Kidney capillary endothelial cell (primary cell): ENCODE data around the gene ANKRD44.

Experiments
- DNase-seq: peaks from one replicate; pipeline ENCODE4 v3.0.0-alpha.2; 2018; ENCODE audit warnings: low spot score

Gene ANKRD44

GRCh38 chr2:197286805-197287595 is 23.6 kb downstream of the ANKRD44 start:
- DNase-seq = no peak

GRCh38 chr2:197285361-197285760 is 25.2 kb downstream of the ANKRD44 start:
- no peak for DNase-seq

DNA sequence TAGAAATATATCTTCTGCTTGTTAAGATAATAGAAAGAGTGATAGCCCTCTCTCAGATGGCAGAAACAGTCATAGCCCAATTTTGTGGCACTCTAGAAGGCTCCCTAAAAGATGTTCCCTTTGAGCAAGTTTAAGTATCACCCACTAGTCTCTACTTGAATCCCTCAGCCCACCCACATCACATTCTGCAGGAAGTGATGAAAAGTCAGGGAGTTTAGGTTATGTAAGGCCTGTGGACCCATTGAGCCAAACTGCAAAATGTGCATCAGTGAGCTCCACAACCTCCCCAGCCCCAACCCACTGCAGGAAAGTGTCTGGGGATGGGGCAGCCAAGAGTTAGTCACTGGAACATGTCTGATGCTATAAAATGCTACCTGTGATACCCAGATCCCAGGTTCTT is 25.6 kb downstream of the ANKRD44 start:
- no peak for DNase-seq

- DNase-seq = no peak
Measured at GRCh38 chr2:197281421-197281820, 29.2 kb downstream of the ANKRD44 start.

DNA sequence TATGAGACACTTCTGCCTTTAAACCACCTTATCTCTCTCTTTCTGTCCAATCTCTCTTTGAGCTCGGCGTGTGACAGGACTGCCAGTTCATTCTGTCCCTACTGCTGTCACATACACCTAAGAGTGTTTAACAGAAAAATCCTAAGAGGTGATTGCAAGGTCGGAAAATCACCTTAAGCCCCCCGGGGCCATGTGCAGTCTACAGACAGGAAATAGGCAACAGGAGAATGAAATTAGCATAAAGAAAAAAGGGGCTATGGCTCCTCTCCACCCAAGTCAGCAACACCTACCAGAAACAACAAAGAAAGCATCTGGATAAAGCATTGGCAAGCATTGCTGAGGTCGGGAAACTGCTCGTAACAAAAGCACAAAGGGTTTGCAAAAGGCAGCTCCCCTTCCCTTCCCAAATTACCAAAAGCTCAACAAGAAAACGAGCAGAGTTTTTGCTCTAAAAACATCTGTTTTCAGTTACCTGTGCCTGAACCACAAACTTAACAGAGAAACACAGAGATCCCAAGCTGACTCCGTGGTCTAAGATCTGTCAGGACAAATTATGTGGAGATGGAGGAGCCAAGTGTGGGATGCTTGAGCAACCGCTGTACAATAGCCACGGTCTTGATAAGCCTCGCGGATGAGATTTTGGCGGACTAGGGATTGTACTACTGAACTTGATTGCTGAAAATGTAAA is 30.4 kb downstream of the ANKRD44 start:
- DNase-seq = no peak

GRCh38 chr2:197278799-197279763 is 31.5 kb downstream of the ANKRD44 start:
- no peak for DNase-seq

- DNase-seq = no peak
Measured at GRCh38 chr2:197277794-197278193, 32.8 kb downstream of the ANKRD44 start.

DNA sequence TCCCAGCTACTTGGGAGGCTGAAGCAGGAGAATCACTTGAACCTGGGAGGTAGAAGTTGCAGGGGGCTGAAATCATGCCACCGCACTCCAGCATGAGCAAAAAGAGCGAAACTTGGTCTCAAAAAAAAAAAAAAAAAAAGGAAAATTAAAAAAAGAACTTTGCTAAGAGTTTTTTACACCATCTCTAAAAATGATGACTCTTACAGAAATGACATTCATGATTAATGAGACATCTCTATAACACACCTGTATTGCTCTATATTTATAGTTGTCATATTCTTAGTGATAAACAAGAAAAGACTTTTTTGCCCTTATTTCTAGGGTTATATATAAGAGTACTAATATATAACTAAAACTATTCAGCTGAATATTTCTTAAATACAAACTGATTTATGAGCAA is 34.4 kb downstream of the ANKRD44 start:
- DNase-seq = no peak

DNA sequence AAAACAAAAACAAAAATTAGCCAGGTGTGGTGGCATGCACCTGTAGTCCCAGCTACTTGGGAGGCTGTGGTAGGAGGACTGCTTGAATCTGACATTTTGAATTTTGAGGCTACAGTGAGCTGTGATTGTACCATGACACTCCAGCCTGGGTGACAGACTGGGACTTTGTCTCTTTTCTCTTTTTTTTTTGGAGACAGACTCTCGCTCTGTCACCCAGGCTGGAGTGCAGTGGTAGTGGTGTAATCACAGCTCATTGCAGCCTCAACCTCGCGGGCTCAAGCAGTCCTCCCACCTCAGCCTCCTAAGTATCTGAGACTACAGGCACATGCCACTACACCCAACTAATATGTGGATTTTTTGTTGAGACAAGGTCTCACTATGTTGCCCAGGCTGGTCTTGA is 35.6 kb downstream of the ANKRD44 start:
- DNase-seq = no peak

GRCh38 chr2:197274349-197274748 is 36.2 kb downstream of the ANKRD44 start:
- no peak for DNase-seq

DNA sequence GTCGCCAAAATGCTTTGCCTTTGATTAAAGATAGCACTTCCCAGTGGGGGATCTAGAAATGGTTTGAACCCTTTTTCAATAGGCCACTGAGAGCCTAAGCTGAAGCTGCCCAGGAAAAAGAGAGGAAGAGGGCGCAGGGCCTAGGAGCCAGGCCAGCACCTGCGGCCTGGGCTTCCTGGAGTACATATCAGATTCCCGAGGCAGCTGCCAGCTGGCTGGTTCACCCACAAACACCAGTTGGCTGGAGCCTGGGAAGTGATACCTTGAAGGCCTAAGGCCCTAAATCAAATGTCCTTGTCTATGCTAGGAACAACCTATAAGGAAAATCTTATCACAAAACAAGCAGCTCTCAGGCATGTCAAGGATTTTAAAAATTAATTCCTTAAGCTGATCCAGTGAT is 37.1 kb downstream of the ANKRD44 start:
- DNase-seq = no peak

DNA sequence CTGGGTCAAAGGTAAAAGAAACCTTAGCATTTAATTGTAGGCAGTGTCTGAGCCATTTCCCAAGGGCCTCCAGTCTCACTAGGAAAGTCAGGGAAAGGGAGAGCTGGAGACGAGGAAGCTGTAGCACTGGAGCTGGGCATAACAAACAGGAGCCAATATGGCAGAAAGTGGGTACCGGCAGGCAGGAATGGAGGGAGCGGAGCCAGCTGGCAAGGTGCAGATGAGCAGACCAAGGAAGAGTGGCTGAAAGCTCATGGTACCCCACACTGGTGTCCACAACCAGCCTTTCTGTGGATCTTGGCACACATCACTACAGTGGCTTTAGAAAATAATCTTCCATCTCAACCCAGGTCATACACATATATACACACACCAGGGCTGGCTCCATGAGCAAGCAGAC is 40.0 kb downstream of the ANKRD44 start:
- DNase-seq = no peak

GRCh38 chr2:197269815-197270214 is 40.8 kb downstream of the ANKRD44 start:
- no peak for DNase-seq

GRCh38 chr2:197268786-197269584 is 41.6 kb downstream of the ANKRD44 start:
- no peak for DNase-seq

GRCh38 chr2:197266477-197266876 is 44.1 kb downstream of the ANKRD44 start:
- no peak for DNase-seq

GRCh38 chr2:197265924-197266323 is 44.7 kb downstream of the ANKRD44 start:
- DNase-seq = no peak

DNA sequence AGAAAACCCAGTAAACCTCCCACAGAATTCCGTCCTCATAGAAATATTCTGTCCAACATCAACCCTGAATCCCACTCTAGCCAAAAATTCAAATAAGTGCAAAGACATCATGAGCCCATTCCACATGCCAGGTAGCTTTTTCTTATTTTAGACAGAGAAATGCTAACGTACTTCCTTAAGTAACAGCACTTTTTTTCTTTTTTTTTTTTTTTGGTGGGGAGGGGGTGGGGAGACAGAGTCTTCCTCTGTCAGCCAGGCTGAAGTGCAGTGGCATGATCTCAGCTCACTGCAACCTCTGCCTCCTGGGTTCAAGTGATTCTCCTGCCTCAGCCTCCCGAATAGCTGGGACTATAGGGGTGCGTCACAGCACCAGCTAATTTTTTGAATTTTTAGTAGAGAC is 45.5 kb downstream of the ANKRD44 start:
- DNase-seq = no peak

DNA sequence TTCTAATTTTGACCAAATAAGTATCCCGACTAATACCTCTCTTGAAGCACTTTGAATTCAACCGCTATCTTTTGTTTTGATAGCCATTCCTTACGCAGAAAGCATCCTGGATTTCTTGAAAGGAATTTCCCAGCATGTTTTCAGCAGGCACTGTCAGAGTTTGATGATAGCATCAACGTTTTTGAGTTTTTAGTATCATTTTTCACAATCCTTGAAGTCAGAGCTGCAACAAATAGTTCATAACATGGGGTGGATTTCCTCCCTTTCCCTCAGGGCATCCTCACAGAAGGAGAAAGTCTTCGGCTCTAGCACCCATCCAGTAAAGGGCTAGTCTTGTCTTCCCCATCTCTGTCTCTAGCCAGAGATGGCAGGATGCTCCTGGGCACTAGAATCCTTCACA is 46.2 kb downstream of the ANKRD44 start:
- no peak for DNase-seq

DNA sequence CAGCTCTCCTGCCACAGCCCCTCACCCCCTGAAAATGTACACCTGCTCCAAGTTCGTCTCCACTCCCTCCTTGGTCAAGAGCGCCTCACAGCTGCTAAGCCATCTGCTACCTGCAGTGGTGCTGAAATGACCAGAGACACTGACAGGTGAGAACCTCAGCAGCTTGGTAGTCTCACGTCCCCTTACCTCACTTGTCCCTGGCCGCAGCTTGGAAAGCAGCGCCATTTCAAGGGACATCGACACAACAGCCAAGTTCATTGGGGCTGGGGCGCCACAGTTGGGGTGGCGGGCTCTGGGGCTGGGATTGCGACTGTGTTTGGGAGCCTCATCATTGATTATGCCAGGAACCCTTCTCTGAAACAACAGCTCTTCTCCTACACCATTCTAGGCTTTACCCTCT is 47.5 kb downstream of the ANKRD44 start:
- DNase-seq = no peak

- peak; percentile 10 for DNase-seq
Measured at GRCh38 chr2:197261808-197262226, 48.8 kb downstream of the ANKRD44 start.

DNA sequence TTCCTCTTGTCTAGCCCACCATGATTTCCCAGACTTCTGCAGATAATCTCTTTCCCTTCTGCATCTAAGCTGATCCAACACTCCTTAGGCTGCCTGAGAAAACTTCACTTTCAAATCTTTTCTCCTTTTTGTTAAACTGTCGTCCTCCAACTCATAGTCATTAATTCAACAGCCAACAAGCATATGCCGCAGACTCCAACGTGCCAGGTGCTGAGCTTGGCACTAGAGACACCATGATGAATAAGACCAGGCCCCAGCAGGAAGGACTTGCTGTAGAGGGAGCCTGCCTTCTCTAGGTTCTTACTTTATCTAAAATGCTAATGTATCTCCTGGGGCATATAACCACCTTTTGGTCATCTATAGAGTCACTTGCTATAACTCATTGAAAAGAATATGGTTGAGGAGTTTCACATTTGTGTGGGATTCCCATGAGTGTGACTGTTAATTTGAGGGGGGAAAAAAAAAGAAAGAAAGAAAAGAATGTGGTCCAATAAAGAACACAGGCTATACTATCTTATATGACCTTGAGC is 51.0 kb downstream of the ANKRD44 start:
- no peak for DNase-seq
